GM10248 (cell line): ENCODE results near the gene RAP1GAP2.

ENCODE experiments used
- CTCF ChIA-PET: fragments of 300-600 bp; sonication (Branson Sonifier 250); formaldehyde crosslinking; extraction: SDS; loops from one replicate; lab custom pipeline; 2021; ENCODE audit warnings: antibody characterized with exemption; lab: Yijun Ruan, JAX
- POLR2A ChIA-PET: fragments of 350-650 bp; sonication (Branson Sonifier 250); formaldehyde crosslinking; extraction: SDS; loops from one replicate; lab custom pipeline; 2020; ENCODE audit warnings: antibody characterized with exemption; lab: Yijun Ruan, JAX
- DNase-seq: peaks from one replicate; pipeline ENCODE4 v3.0.0; 2012; ENCODE audit errors: extremely low spot score
- TF ChIP-seq, protein P1 (sequence below): IDR thresholded peaks from 2 replicates; pipeline ENCODE4 v1.5.1; 2012; ENCODE audit warnings: mild to moderate bottlenecking, low read depth; ENCODE audit errors: extremely low read depth, missing control alignments, control extremely low read depth

RAP1GAP2 gene

GRCh38 chr17:3033741-3034577, 237.7 kb downstream of the RAP1GAP2 start:
- POLR2A ChIA-PET, result no interaction called here
- no peak for DNase-seq
- TF ChIP-seq, protein P1, sequence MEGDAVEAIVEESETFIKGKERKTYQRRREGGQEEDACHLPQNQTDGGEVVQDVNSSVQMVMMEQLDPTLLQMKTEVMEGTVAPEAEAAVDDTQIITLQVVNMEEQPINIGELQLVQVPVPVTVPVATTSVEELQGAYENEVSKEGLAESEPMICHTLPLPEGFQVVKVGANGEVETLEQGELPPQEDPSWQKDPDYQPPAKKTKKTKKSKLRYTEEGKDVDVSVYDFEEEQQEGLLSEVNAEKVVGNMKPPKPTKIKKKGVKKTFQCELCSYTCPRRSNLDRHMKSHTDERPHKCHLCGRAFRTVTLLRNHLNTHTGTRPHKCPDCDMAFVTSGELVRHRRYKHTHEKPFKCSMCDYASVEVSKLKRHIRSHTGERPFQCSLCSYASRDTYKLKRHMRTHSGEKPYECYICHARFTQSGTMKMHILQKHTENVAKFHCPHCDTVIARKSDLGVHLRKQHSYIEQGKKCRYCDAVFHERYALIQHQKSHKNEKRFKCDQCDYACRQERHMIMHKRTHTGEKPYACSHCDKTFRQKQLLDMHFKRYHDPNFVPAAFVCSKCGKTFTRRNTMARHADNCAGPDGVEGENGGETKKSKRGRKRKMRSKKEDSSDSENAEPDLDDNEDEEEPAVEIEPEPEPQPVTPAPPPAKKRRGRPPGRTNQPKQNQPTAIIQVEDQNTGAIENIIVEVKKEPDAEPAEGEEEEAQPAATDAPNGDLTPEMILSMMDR, result no peak
- CTCF ChIA-PET, result no interaction called here

- ChIA-PET POLR2A (no interaction called here), CTCF (no interaction called here)
- no peak for DNase-seq
- TF ChIP-seq, protein P1, result no peak
These were observed 238.3 kb downstream of the RAP1GAP2 start for GRCh38 chr17:3034578-3034920.

GRCh38 chr17:3035256-3035967, 239.2 kb downstream of the RAP1GAP2 start:
- no peak for DNase-seq
- ChIA-PET POLR2A (no interaction called here), CTCF (no interaction called here)
- TF ChIP-seq, protein P1, result no peak

DNA sequence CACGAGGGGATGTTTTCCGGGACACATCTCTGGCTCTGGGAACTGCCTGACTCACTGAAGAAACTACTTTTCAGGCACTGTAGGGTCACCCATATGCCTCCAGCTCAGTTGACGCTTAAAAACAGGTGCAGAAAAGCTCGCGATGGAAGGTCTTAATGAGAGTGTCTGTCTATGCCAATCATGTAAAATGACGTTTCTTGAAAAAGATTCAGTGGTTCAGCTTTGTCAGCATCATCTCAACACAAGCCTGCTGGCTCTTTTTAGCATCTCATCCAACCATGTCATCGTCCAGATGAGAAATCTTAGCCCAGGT, 239.7 kb downstream of the RAP1GAP2 start:
- TF ChIP-seq, protein P1, result no peak
- ChIA-PET POLR2A (no interaction called here), CTCF (interaction anchor here (0.6 kb wide), 1 partner anchor 23 kb away, joined by 3 read pairs; no protein-coding TSS in a partner anchor)
- DNase-seq, result no peak

DNA sequence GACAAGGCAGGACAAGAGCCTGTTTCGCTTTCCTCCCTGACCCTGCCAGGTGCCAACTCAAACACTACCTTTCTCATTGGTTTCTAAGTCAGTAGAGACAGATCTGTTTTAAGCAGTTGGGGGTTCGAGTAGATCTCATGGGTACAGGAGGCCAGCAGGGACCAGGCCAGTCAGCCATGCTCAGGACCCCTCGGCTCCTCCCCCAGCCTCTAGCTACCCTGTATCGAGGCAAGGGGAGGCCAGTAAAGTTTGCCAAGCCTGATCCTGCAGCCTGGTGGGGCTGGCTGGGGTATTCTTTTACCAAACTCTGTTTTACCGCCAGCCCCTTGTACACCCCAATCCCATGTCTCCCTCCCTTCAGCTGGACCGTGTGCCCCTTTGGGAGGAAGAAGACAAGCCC, 240.6 kb downstream of the RAP1GAP2 start:
- no peak for DNase-seq
- TF ChIP-seq, protein P1, result no peak
- ChIA-PET CTCF (no interaction called here), POLR2A (no interaction called here)

- ChIA-PET CTCF (no interaction called here), POLR2A (interaction anchor here (0.6 kb wide), 1 partner anchor 877 kb away, joined by 4 read pairs; no protein-coding TSS in a partner anchor)
- TF ChIP-seq, protein P1, result no peak
- DNase-seq, result no peak
These were observed 241.0 kb downstream of the RAP1GAP2 start for GRCh38 chr17:3037259-3037658.
